CD4-positive, alpha-beta T cell treated with Interleukin-6 at 100 ng/mL for 8 hours (primary cell): ENCODE measurements around the gene SLC10A7.
A peak's percentile ranks its signal among the peaks of the same experiment; 100 is the strongest.

Experiments used
- DNase-seq: peaks from one replicate; pipeline ENCODE4 v3.0.0-alpha.2; 2020; ENCODE audit warnings: mixed read lengths, low spot score

Gene SLC10A7

GRCh38 chr4:146495269-146495668 is 26.5 kb downstream of the SLC10A7 start:
- DNase-seq = no peak

GRCh38 chr4:146494143-146494542 is 27.6 kb downstream of the SLC10A7 start:
- no peak for DNase-seq

- DNase-seq = no peak
Measured at GRCh38 chr4:146490106-146490505, 31.6 kb downstream of the SLC10A7 start.

GRCh38 chr4:146488495-146489174 is 33.1 kb downstream of the SLC10A7 start:
- no peak for DNase-seq

GRCh38 chr4:146486565-146486964 is 35.2 kb downstream of the SLC10A7 start:
- no peak for DNase-seq

- no peak for DNase-seq
Measured at GRCh38 chr4:146485968-146486367, 35.8 kb downstream of the SLC10A7 start.

- no peak for DNase-seq
Measured at GRCh38 chr4:146482788-146483187, 39.0 kb downstream of the SLC10A7 start.

- DNase-seq = no peak
Measured at GRCh38 chr4:146481246-146481645, 40.5 kb downstream of the SLC10A7 start.

GRCh38 chr4:146478009-146478408 is 43.7 kb downstream of the SLC10A7 start:
- DNase-seq = no peak

- DNase-seq = no peak
Measured at GRCh38 chr4:146477054-146477453, 44.7 kb downstream of the SLC10A7 start.

- no peak for DNase-seq
Measured at GRCh38 chr4:146472404-146472803, 49.3 kb downstream of the SLC10A7 start.

- DNase-seq = no peak
Measured at GRCh38 chr4:146470604-146471003, 51.1 kb downstream of the SLC10A7 start.

- DNase-seq = no peak
Measured at GRCh38 chr4:146469022-146469421, 52.7 kb downstream of the SLC10A7 start.

GRCh38 chr4:146465628-146466027 is 56.1 kb downstream of the SLC10A7 start:
- DNase-seq = no peak

- DNase-seq = no peak
Measured at GRCh38 chr4:146462251-146462650, 59.5 kb downstream of the SLC10A7 start.

- peak; percentile 30 for DNase-seq
Measured at GRCh38 chr4:146458594-146458993, 63.1 kb downstream of the SLC10A7 start.

GRCh38 chr4:146456681-146457080 is 65.1 kb downstream of the SLC10A7 start:
- no peak for DNase-seq

GRCh38 chr4:146453181-146453807 is 68.4 kb downstream of the SLC10A7 start:
- DNase-seq = no peak

GRCh38 chr4:146450524-146450923 is 71.2 kb downstream of the SLC10A7 start:
- no peak for DNase-seq

- DNase-seq = no peak
Measured at GRCh38 chr4:146446555-146446954, 75.2 kb downstream of the SLC10A7 start.

GRCh38 chr4:146445198-146446150 is 76.3 kb downstream of the SLC10A7 start:
- no peak for DNase-seq

- no peak for DNase-seq
Measured at GRCh38 chr4:146443525-146443924, 78.2 kb downstream of the SLC10A7 start.

GRCh38 chr4:146442801-146443200 is 78.9 kb downstream of the SLC10A7 start:
- DNase-seq = no peak
